H1 (cell line): ENCODE measurements around the gene MRPL41. TPM values are rescaled to one million over a fixed set of nuclear protein-coding genes. Genes with fewer than 3 reads are reported as not detected.

Experiments
- CTCF ChIA-PET: fragments of 300-600 bp; sonication (Branson Sonifier 250); formaldehyde crosslinking; loops from one replicate; lab custom pipeline; 2021; ENCODE audit not compliant: partially characterized antibody; lab: Charles Lee
- POLR2A ChIA-PET: fragments of 300-600 bp; sonication (Branson Sonifier 250); formaldehyde crosslinking; loops from one replicate; lab custom pipeline; 2021; ENCODE audit warnings: inconsistent platforms; ENCODE audit not compliant: partially characterized antibody; lab: Charles Lee
- DNase-seq, 2 experiments: peaks; one replicate each; pipeline versions ENCODE4 v3.0.0 to v3.0.0-alpha.2; 2010 to 2022; ENCODE audit warnings: low spot score in 2 of 2, low read depth in 1 of 2, mixed read lengths in 1 of 2
- FAIRE-seq: peaks from 2 replicates; lab custom pipeline; 2011; peaks lifted over from hg19 to GRCh38; lab: Jason Lieb, UNC
- H2AFZ ChIP-seq: 2 replicates; pipeline ENCODE4 v1.8.1; 2012; ENCODE audit warnings: low read length, inconsistent platforms
- H2AK5ac ChIP-seq: 2 replicates; pipeline ENCODE4 v1.6.1; 2013; ENCODE audit warnings: low read depth, low read length
- H2BK120ac ChIP-seq: replicated peaks from 2 replicates; pipeline ENCODE3; 2013; ENCODE audit warnings: low read depth, low read length, inconsistent platforms
- H2BK12ac ChIP-seq: 2 replicates; pipeline ENCODE4 v1.6.1; 2013; ENCODE audit warnings: low read depth, low read length
- H2BK15ac ChIP-seq: 2 replicates; pipeline ENCODE4 v1.6.1; 2013; ENCODE audit warnings: low read length
- H2BK20ac ChIP-seq: 2 replicates; pipeline ENCODE4 v1.6.1; 2013; ENCODE audit warnings: low read length
- H2BK5ac ChIP-seq: 2 replicates; pipeline ENCODE4 v1.6.1; 2013; ENCODE audit warnings: low read depth, low read length
- H3K14ac ChIP-seq: 2 replicates; pipeline ENCODE4 v1.6.1; 2013; ENCODE audit warnings: inconsistent platforms; ENCODE audit not compliant: insufficient read length
- H3K18ac ChIP-seq: 2 replicates; pipeline ENCODE4 v1.6.1; 2013; ENCODE audit warnings: low read length; ENCODE audit errors: extremely low read depth
- H3K23ac ChIP-seq: 2 replicates; pipeline ENCODE4 v1.6.1; 2013; ENCODE audit warnings: inconsistent platforms; ENCODE audit not compliant: insufficient read length
- H3K23me2 ChIP-seq: 2 replicates; pipeline ENCODE4 v1.6.1; 2013; ENCODE audit warnings: low read depth, low read length
- H3K27ac ChIP-seq: 2 replicates; pipeline ENCODE4 v1.6.1; 2011; ENCODE audit warnings: low read depth, low read length, inconsistent platforms
- H3K27me3 ChIP-seq, 4 experiments: replicated peaks in 1 of 4; 1 replicate in 1 of 4; 2 replicates in 3 of 4; pipeline versions ENCODE4 v1.6.1 to v1.8.1; 2011 to 2013; ENCODE audit warnings: low read length in 3 of 4, mild to moderate bottlenecking in 3 of 4, inconsistent platforms in 2 of 4, mixed read lengths in 2 of 4, moderate library complexity in 1 of 4; ENCODE audit not compliant: control insufficient read depth in 3 of 4, insufficient read depth in 3 of 4; ENCODE audit errors: extremely low read depth in 1 of 4
- H3K36me3 ChIP-seq, 4 experiments: 2 replicates each; pipeline versions ENCODE4 v1.6.1 to v1.8.1; 2011 to 2013; ENCODE audit warnings: mild to moderate bottlenecking in 4 of 4, low read length in 3 of 4, moderate library complexity in 2 of 4, control low read depth in 1 of 4, inconsistent platforms in 1 of 4; ENCODE audit not compliant: insufficient read depth in 4 of 4, control insufficient read depth in 2 of 4
- H3K4ac ChIP-seq: replicated peaks from 2 replicates; pipeline ENCODE3; 2013; ENCODE audit warnings: low read length, low read depth, mixed read lengths, inconsistent platforms; ENCODE audit not compliant: insufficient read length
- H3K4me1 ChIP-seq, 4 experiments: replicated peaks in 1 of 4; 1 replicate in 1 of 4; 2 replicates in 3 of 4; pipeline versions ENCODE4 v1.6.1 to v1.8.1; 2011 to 2013; ENCODE audit warnings: low read length in 3 of 4, inconsistent platforms in 2 of 4, mixed read lengths in 1 of 4; ENCODE audit not compliant: insufficient read depth in 4 of 4, control insufficient read depth in 3 of 4
- H3K4me2 ChIP-seq, 2 experiments: 2 replicates each; pipeline versions ENCODE4 v1.6.1 to v1.8.1; 2011 to 2013; ENCODE audit warnings: low read depth in 2 of 2, low read length in 2 of 2, control low read depth in 1 of 2, inconsistent platforms in 1 of 2, mild to moderate bottlenecking in 1 of 2; ENCODE audit not compliant: insufficient read depth in 1 of 2
- H3K4me3 ChIP-seq, 4 experiments: fragments of 200-600, 300-600 bp in 1 of 4; sonication (generic), shearing (Covaris generic), sonication (Bioruptor Twin) in 1 of 4; 2 replicates each; pipeline versions ENCODE4 v1.5.1 to v1.8.1; 2011 to 2016; ENCODE audit warnings: low read length in 4 of 4, low read depth in 3 of 4, control low read depth in 2 of 4, inconsistent platforms in 2 of 4, mild to moderate bottlenecking in 2 of 4, mixed read lengths in 1 of 4, moderate library complexity in 1 of 4; ENCODE audit not compliant: insufficient read depth in 2 of 4; ENCODE audit errors: extremely low read depth in 1 of 4
- H3K56ac ChIP-seq: replicated peaks from 2 replicates; pipeline ENCODE3; 2013; ENCODE audit warnings: low read depth, mild to moderate bottlenecking, mixed read lengths, low read length, inconsistent platforms; ENCODE audit not compliant: insufficient read length
- H3K79me1 ChIP-seq: 2 replicates; pipeline ENCODE4 v1.6.1; 2013; ENCODE audit warnings: low read depth, low read length, control low read depth
- H3K79me2 ChIP-seq, 2 experiments: 2 replicates each; pipeline versions ENCODE4 v1.6.1 to v1.8.1; 2012 to 2013; ENCODE audit warnings: low read length in 2 of 2, mild to moderate bottlenecking in 2 of 2, inconsistent platforms in 1 of 2; ENCODE audit not compliant: insufficient read depth in 2 of 2, control insufficient read depth in 1 of 2
- H3K9ac ChIP-seq, 4 experiments: replicated peaks in 1 of 4; 1 replicate in 1 of 4; 2 replicates in 3 of 4; pipeline versions ENCODE4 v1.6.1 to v1.8.1; 2011 to 2013; ENCODE audit warnings: low read depth in 3 of 4, low read length in 3 of 4, control low read depth in 2 of 4, mild to moderate bottlenecking in 2 of 4, moderate library complexity in 2 of 4, inconsistent platforms in 1 of 4; ENCODE audit errors: extremely low read depth in 1 of 4
- H3K9me3 ChIP-seq, 2 experiments: 2 replicates each; pipeline versions ENCODE4 v1.6.1 to v1.8.1; 2012 to 2013; ENCODE audit warnings: mild to moderate bottlenecking in 2 of 2, moderate library complexity in 2 of 2, control low read depth in 1 of 2, inconsistent platforms in 1 of 2, low read depth in 1 of 2, low read length in 1 of 2, mixed read lengths in 1 of 2; ENCODE audit not compliant: insufficient read depth in 2 of 2
- H4K20me1 ChIP-seq, 2 experiments: replicated peaks in 1 of 2; 2 replicates each; pipeline versions ENCODE3 to v1.8.1; 2011 to 2013; ENCODE audit warnings: inconsistent platforms in 2 of 2, low read length in 2 of 2, mild to moderate bottlenecking in 1 of 2; ENCODE audit not compliant: insufficient read depth in 2 of 2, control insufficient read depth in 1 of 2
- H4K5ac ChIP-seq: 2 replicates; pipeline ENCODE4 v1.6.1; 2013; ENCODE audit warnings: low read length, low read depth, mixed read lengths, inconsistent platforms; ENCODE audit not compliant: insufficient read length
- H4K8ac ChIP-seq: 2 replicates; pipeline ENCODE4 v1.8.0; 2013; ENCODE audit warnings: mild to moderate bottlenecking, moderate library complexity, low read length, inconsistent platforms; ENCODE audit not compliant: insufficient read depth; ENCODE audit errors: extremely low read depth
- H4K91ac ChIP-seq: replicated peaks from 2 replicates; pipeline ENCODE3; 2013; ENCODE audit warnings: low read length, mixed read lengths, inconsistent platforms; ENCODE audit not compliant: insufficient read length
- CREB1 ChIP-seq: IDR thresholded peaks from 2 replicates; pipeline ENCODE4 v1.6.1; 2012; ENCODE audit warnings: inconsistent platforms
- FOSL1 ChIP-seq: IDR thresholded peaks from 2 replicates; pipeline ENCODE4 v1.6.1; 2011; ENCODE audit warnings: mild to moderate bottlenecking, low read depth, low read length, moderate library complexity; ENCODE audit not compliant: insufficient read depth
- POLR2A ChIP-seq, 2 experiments: IDR thresholded peaks; 1 replicate in 1 of 2; 2 replicates in 1 of 2; pipeline ENCODE4 v1.6.1; 2011; ENCODE audit warnings: low read depth in 2 of 2, low read length in 2 of 2, mild to moderate bottlenecking in 2 of 2; ENCODE audit errors: control extremely low read depth in 1 of 2
- RNF2 ChIP-seq: fragments of 200-900, 300-1000 bp; sonication (generic); IDR thresholded peaks from 2 replicates; pipeline ENCODE4 v1.7.1; 2016; ENCODE audit warnings: borderline replicate concordance, low read depth, mild to moderate bottlenecking, antibody characterized with exemption, low read length; ENCODE audit not compliant: poor library complexity, severe bottlenecking; ENCODE audit errors: missing control alignments
- SAP30 ChIP-seq: fragments of 300-600 bp; sonication (generic); IDR thresholded peaks from 2 replicates; pipeline ENCODE4 v1.7.1; 2012; ENCODE audit warnings: low read length, moderate library complexity, mild to moderate bottlenecking, inconsistent platforms; ENCODE audit not compliant: insufficient read depth, insufficient replicate concordance
- TAF7 ChIP-seq: optimal IDR thresholded peaks from 2 replicates; pipeline ENCODE3; 2011; ENCODE audit warnings: low read depth, mild to moderate bottlenecking, inconsistent platforms, low read length, moderate library complexity, borderline replicate concordance
- WGBS, 2 experiments: shearing (Covaris generic) in 1 of 2; methylation state at CpG; one replicate each; pipeline versions ENCODE4 v1.1.6 to v1.1.7; 2013 to 2015; ENCODE audit warnings: low lambda C conversion rate in 2 of 2, mixed read lengths in 2 of 2, inconsistent platforms in 1 of 2, low coverage in 1 of 2, missing lambda C conversion rate in 1 of 2; ENCODE audit not compliant: insufficient replicate concordance in 2 of 2, insufficient coverage in 1 of 2, insufficient read length in 1 of 2; ENCODE audit errors: extremely low coverage in 1 of 2, missing lambda C conversion rate in 1 of 2; 5-methylcytosine and 5-hydroxymethylcytosine counted together
- polyA plus RNA-seq, 7 experiments: library from polyadenylated mRNA; depleted of rRNA in 3 of 7; stranded (reverse) in 5 of 7; unstranded in 2 of 7; fragments of >200 nt in 5 of 7; fragments of 200-250 nt in 2 of 7; gene quantifications; 1 replicate in 5 of 7; 2 replicates in 1 of 7; 4 replicates in 1 of 7; pipeline versions ENCODE4 v1.2.1 to v1.2.3, GENCODE V29; 2011 to 2013; ENCODE audit warnings: missing spikeins in 2 of 7, mixed read lengths in 2 of 7
- total RNA-seq: library from RNA; stranded (reverse); fragmentation: NEBNext Ultra II Directional; extraction: Animal tissue kit (Norgen Biotek cat#: 25700); gene quantifications from 2 replicates; pipeline ENCODE4 v1.2.1, GENCODE V29; 2021

MRPL41 gene
- total and polyA plus RNA-seq, 2 of the 8 experiments (the other 6 are each of a cell fraction or from before 2014, with no cell fraction given), result 47.2 to 58.1 TPM

- H4K8ac ChIP-seq, result no peak overlapping the region
These were observed 29.3 kb downstream of the MRPL41 start for GRCh38 chr9:137580954-137581322.

More at GRCh38 chr9:137580954-137581322, 29.3 kb downstream of the MRPL41 start:
- ChIA-PET POLR2A (interaction anchor here (0.7 to 4.6 kb wide), 11 partner anchors 9 to 208 kb away, joined by 3 to 45 read pairs (median 4); partner anchors contain the start of genes ARRDC1, EHMT1, EXD3 and NOXA1), CTCF (interaction anchor here (0.8 to 5.9 kb wide), 16 partner anchors 10 to 228 kb away, joined by 3 to 46 read pairs (median 6); partner anchors contain the start of genes EHMT1 and ZMYND19)
- Histone ChIP-seq H2BK20ac (no peak overlapping the region), H2BK5ac (no peak overlapping the region), H3K23me2 (peaks cover 3% of the 10 kb centered on the region; the same call in 1 of the 2 replicates), H3K9ac (no peak overlapping the region), H4K5ac (no peak overlapping the region), H3K79me2 (peaks cover 12 to 21% of the 10 kb centered on the region in 2 experiments), H3K79me1 (peaks cover 30% of the 10 kb centered on the region), H2BK15ac (no peak overlapping the region), H2AK5ac (no peak overlapping the region), H3K4me2 (0 out of 4 replicates have a peak overlapping the region, but pooled peaks of 1 of the 2 experiments have one; percentile 23), H4K91ac (no peak overlapping the region), H3K18ac (no peak overlapping the region), H3K9me3 (no peaks in the 10 kb centered on the region), H3K56ac (no peak overlapping the region), H3K27me3 (no peaks in the 10 kb centered on the region), H3K27ac (no peak overlapping the region; the same call in 1 of the 2 replicates), H3K4me1 (peaks cover 0 to 23% (median 7%) of the 10 kb centered on the region in 4 experiments; a peak in 6 of 7 replicates), H4K20me1 (peaks cover 14 to 43% of the 10 kb centered on the region in 2 experiments), H3K4me3 (no peak overlapping the region), H2BK12ac (no peak overlapping the region), H3K14ac (no peak overlapping the region), H2BK120ac (no peak overlapping the region), H3K4ac (no peak overlapping the region), H2AFZ (no peak overlapping the region), H3K23ac (no peak overlapping the region), H3K36me3 (peaks cover 12 to 50% (median 30%) of the 10 kb centered on the region in 4 experiments)
- DNase-seq (no peak), FAIRE-seq (no peak)
- no peak for TF ChIP-seq SAP30
- no peak for TF ChIP-seq TAF7
- no peak for TF ChIP-seq POLR2A (IDR thresholded peaks at IDR 0.05; ENCODE audit: control extremely low read depth in 1 of 2, low read depth in 2 of 2, low read length in 2 of 2)
- TF ChIP-seq CREB1, result no peak
- TF ChIP-seq RNF2, result no peak
- no peak for TF ChIP-seq FOSL1
- 85% methylated on average over 4 of the region's 4 CpGs; no CpG with 5 or more reads in 1 of the 2 experiments for WGBS, 2 experiments
